Astrocyte (in vitro differentiated cells and primary cell): ENCODE results near the gene MIXL1.

Source experiments
- EZH2 ChIP-seq: IDR thresholded peaks from 2 replicates; pipeline ENCODE4 v1.6.1; 2012; ENCODE audit warnings: mild to moderate bottlenecking, low read length, inconsistent platforms; ENCODE audit not compliant: insufficient read depth
- TF ChIP-seq, protein P1 (sequence below): IDR thresholded peaks from 2 replicates; pipeline ENCODE4 v1.5.1; 2011; ENCODE audit warnings: low read depth, mild to moderate bottlenecking, inconsistent platforms, low read length, moderate library complexity; ENCODE audit not compliant: insufficient read depth

- TF ChIP-seq, protein P1, sequence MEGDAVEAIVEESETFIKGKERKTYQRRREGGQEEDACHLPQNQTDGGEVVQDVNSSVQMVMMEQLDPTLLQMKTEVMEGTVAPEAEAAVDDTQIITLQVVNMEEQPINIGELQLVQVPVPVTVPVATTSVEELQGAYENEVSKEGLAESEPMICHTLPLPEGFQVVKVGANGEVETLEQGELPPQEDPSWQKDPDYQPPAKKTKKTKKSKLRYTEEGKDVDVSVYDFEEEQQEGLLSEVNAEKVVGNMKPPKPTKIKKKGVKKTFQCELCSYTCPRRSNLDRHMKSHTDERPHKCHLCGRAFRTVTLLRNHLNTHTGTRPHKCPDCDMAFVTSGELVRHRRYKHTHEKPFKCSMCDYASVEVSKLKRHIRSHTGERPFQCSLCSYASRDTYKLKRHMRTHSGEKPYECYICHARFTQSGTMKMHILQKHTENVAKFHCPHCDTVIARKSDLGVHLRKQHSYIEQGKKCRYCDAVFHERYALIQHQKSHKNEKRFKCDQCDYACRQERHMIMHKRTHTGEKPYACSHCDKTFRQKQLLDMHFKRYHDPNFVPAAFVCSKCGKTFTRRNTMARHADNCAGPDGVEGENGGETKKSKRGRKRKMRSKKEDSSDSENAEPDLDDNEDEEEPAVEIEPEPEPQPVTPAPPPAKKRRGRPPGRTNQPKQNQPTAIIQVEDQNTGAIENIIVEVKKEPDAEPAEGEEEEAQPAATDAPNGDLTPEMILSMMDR: no peak
- no peak for TF ChIP-seq EZH2
These were observed 36.1 kb upstream of the MIXL1 start for GRCh38 chr1:226187380-226187779.
